Measurements from ENCODE around the gene FNDC8. TPM values are rescaled to one million over a fixed set of nuclear protein-coding genes. Genes with fewer than 3 reads are reported as not detected.

Gene FNDC8
- total and polyA plus RNA-seq, 2 donors from 2014 or later: not detected

- TF ChIP-seq CTCF (IDR thresholded peaks at IDR 0.05; ENCODE audit: borderline replicate concordance, extremely low read depth, insufficient read depth): no peak
- no peak overlapping the region for H3K4me3 ChIP-seq (ENCODE audit: low read length in 3 of 3)
- H3K27me3 ChIP-seq (ENCODE audit: control insufficient read depth, insufficient read depth, low read length): no peaks in the 10 kb centered on the region
- no peaks in the 10 kb centered on the region for H3K36me3 ChIP-seq (ENCODE audit: control insufficient read depth in 2 of 3, insufficient read depth in 3 of 3, low read length in 3 of 3)
- H3K4me1 ChIP-seq (ENCODE audit: control insufficient read depth in 2 of 3, insufficient read depth in 2 of 3, low read depth in 1 of 3, low read length in 3 of 3): peaks cover 0 to 13% (median 0%) of the 10 kb centered on the region in 3 donors
- H3K9me3 ChIP-seq (ENCODE audit: control insufficient read depth in 2 of 3, insufficient read depth in 1 of 3, low read length in 3 of 3): no peaks in the 10 kb centered on the region
- FAIRE-seq (no peak), DNase-seq (no peak)
- no peak overlapping the region for H3K27ac ChIP-seq (ENCODE audit: low read depth in 2 of 2, low read length in 2 of 2)
- intact Hi-C loops (cut with DNase I): loop anchor here (10.0 kb wide), 1 partner anchor 123 kb away; no protein-coding TSS in a partner anchor
- H3K9ac ChIP-seq (ENCODE audit: low read length in 3 of 3): no peak overlapping the region
Measured at GRCh38 chr17:35117984-35118383, 3.4 kb upstream of the FNDC8 start.

- H3K4me1 ChIP-seq (ENCODE audit: control insufficient read depth in 2 of 3, insufficient read depth in 2 of 3, low read depth in 1 of 3, low read length in 3 of 3): peaks cover 0 to 13% (median 0%) of the 10 kb centered on the region in 3 donors
- H3K27me3 ChIP-seq (ENCODE audit: control insufficient read depth, insufficient read depth, low read length): no peaks in the 10 kb centered on the region
- H3K4me3 ChIP-seq (ENCODE audit: low read length in 3 of 3): peak within 1 kb of the TSS; percentile 70 to 83 (median 80)
- no peaks in the 10 kb centered on the region for H3K36me3 ChIP-seq (ENCODE audit: control insufficient read depth in 2 of 3, insufficient read depth in 3 of 3, low read length in 3 of 3)
- peak within 1 kb of the TSS; percentile 60 to 93 (median 80) for H3K9ac ChIP-seq (ENCODE audit: low read length in 3 of 3)
- no peaks in the 10 kb centered on the region for H3K9me3 ChIP-seq (ENCODE audit: control insufficient read depth in 2 of 3, insufficient read depth in 1 of 3, low read length in 3 of 3)
- H3K27ac ChIP-seq (ENCODE audit: low read depth in 2 of 2, low read length in 2 of 2): peak within 1 kb of the TSS; percentile 53 to 78
- FAIRE-seq: no peak
- TF ChIP-seq CTCF (IDR thresholded peaks at IDR 0.05; ENCODE audit: borderline replicate concordance, extremely low read depth, insufficient read depth): peak; percentile 97
- peak; percentile 82 to 91 (median 90) for DNase-seq
- intact Hi-C loops (cut with DNase I): loop anchor here (10.0 kb wide), 2 partner anchors 125 to 695 kb away; no protein-coding TSS in a partner anchor
Measured at GRCh38 chr17:35119370-35120165, 1.8 kb upstream of the FNDC8 start, which contains the start of gene RAD51D. Gene RAD51D, minus strand, starts transcription at chr17:35119860. Its CDS starts 247 bp downstream, at chr17:35119613.

GRCh38 chr17:35127751-35128514, 6.5 kb downstream of the FNDC8 start:
- no peak overlapping the region for H3K4me3 ChIP-seq (ENCODE audit: low read length in 3 of 3)
- no peak for TF ChIP-seq CTCF (IDR thresholded peaks at IDR 0.05; ENCODE audit: borderline replicate concordance, extremely low read depth, insufficient read depth)
- no peak overlapping the region for H3K27ac ChIP-seq (ENCODE audit: low read depth in 2 of 2, low read length in 2 of 2)
- peaks cover 0 to 8% (median 2%) of the 10 kb centered on the region in 3 donors for H3K4me1 ChIP-seq (ENCODE audit: control insufficient read depth in 2 of 3, insufficient read depth in 2 of 3, low read depth in 1 of 3, low read length in 3 of 3)
- peaks cover 0 to 10% (median 1%) of the 10 kb centered on the region in 3 donors for H3K36me3 ChIP-seq (ENCODE audit: control insufficient read depth in 2 of 3, insufficient read depth in 3 of 3, low read length in 3 of 3)
- no peaks in the 10 kb centered on the region for H3K9me3 ChIP-seq (ENCODE audit: control insufficient read depth in 2 of 3, insufficient read depth in 1 of 3, low read length in 3 of 3)
- H3K9ac ChIP-seq (ENCODE audit: low read length in 3 of 3): no peak overlapping the region
- intact Hi-C loops (cut with DNase I): loop anchor here (10.0 kb wide), 1 partner anchor 703 kb away; no protein-coding TSS in a partner anchor
- H3K27me3 ChIP-seq (ENCODE audit: control insufficient read depth, insufficient read depth, low read length): no peaks in the 10 kb centered on the region
- FAIRE-seq (no peak), DNase-seq (peak in 1 of 5 donors; percentile 39)

All from kidney (tissue), 14 donors.